ENCODE measurements around the gene HSPA14.

Gene HSPA14

GRCh38 chr10:14826076-14826829 is 11.9 kb upstream of the HSPA14 start:
- no peak for TF ChIP-seq CTCF (IDR thresholded peaks at IDR 0.05; ENCODE audit: low read depth, low read length)
- no peaks in the 10 kb centered on the region for H3K9me3 ChIP-seq (ENCODE audit: insufficient read depth, low read length)
- H3K27me3 ChIP-seq (ENCODE audit: low read depth, low read length), result no peaks in the 10 kb centered on the region
- H3K4me3 ChIP-seq (ENCODE audit: low read length), result no peak overlapping the region
- H4K20me1 ChIP-seq (ENCODE audit: insufficient read depth, low read length), result no peaks in the 10 kb centered on the region
- no peak overlapping the region for H3K4me2 ChIP-seq (ENCODE audit: low read length)
- no peak overlapping the region for H2AFZ ChIP-seq (ENCODE audit: low read depth, low read length)
- no peaks in the 10 kb centered on the region for H3K79me2 ChIP-seq (ENCODE audit: low read length)
- no peak overlapping the region for H3K9ac ChIP-seq (ENCODE audit: low read length)
- no peak overlapping the region for H3K27ac ChIP-seq (ENCODE audit: low read length)
- no peaks in the 10 kb centered on the region for H3K36me3 ChIP-seq (replicated peaks; ENCODE audit: low read depth, low read length)
- peaks cover 11% of the 10 kb centered on the region for H3K4me1 ChIP-seq (ENCODE audit: low read length)

GRCh38 chr10:14833106-14833505 is 5.0 kb upstream of the HSPA14 start:
- no peak overlapping the region for H3K9ac ChIP-seq (ENCODE audit: low read length)
- H3K4me3 ChIP-seq (ENCODE audit: low read length), result no peak overlapping the region
- no peaks in the 10 kb centered on the region for H3K27me3 ChIP-seq (ENCODE audit: low read depth, low read length)
- no peaks in the 10 kb centered on the region for H4K20me1 ChIP-seq (ENCODE audit: insufficient read depth, low read length)
- H3K36me3 ChIP-seq (replicated peaks; ENCODE audit: low read depth, low read length), result no peaks in the 10 kb centered on the region
- H3K79me2 ChIP-seq (ENCODE audit: low read length), result peaks cover under 1% of the 10 kb centered on the region
- TF ChIP-seq CTCF (IDR thresholded peaks at IDR 0.05; ENCODE audit: low read depth, low read length) (no peak), EZH2phosphoT487 (IDR thresholded peaks at IDR 0.05; ENCODE audit: low read depth) (no peak)
- H3K9me3 ChIP-seq (ENCODE audit: insufficient read depth, low read length), result no peaks in the 10 kb centered on the region
- H3K4me2 ChIP-seq (ENCODE audit: low read length), result no peak overlapping the region
- no peak overlapping the region for H2AFZ ChIP-seq (ENCODE audit: low read depth, low read length)
- no peak overlapping the region for H3K27ac ChIP-seq (ENCODE audit: low read length)
- peaks cover 16% of the 10 kb centered on the region for H3K4me1 ChIP-seq (ENCODE audit: low read length)

GRCh38 chr10:14836208-14836607 is 1.9 kb upstream of the HSPA14 start:
- Histone ChIP-seq H3K9ac (ENCODE audit: low read length) (no peak overlapping the region), H3K9me3 (ENCODE audit: insufficient read depth, low read length) (no peaks in the 10 kb centered on the region), H3K27ac (ENCODE audit: low read length) (no peak overlapping the region), H3K79me2 (ENCODE audit: low read length) (peaks cover 27% of the 10 kb centered on the region), H3K27me3 (ENCODE audit: low read depth, low read length) (no peaks in the 10 kb centered on the region), H3K36me3 (replicated peaks; ENCODE audit: low read depth, low read length) (peaks cover 7% of the 10 kb centered on the region), H2AFZ (ENCODE audit: low read depth, low read length) (no peak overlapping the region), H3K4me1 (ENCODE audit: low read length) (peaks cover 9% of the 10 kb centered on the region), H3K4me3 (ENCODE audit: low read length) (no peak overlapping the region), H4K20me1 (ENCODE audit: insufficient read depth, low read length) (0 out of 2 replicates have a peak, but pooled peaks cover 4% of the 10 kb centered on the region), H3K4me2 (ENCODE audit: low read length) (no peak overlapping the region)
- TF ChIP-seq CTCF (IDR thresholded peaks at IDR 0.05; ENCODE audit: low read depth, low read length), result no peak
- TF ChIP-seq EZH2phosphoT487 (IDR thresholded peaks at IDR 0.05; ENCODE audit: low read depth), result no peak

GRCh38 chr10:14837003-14837756 is 926 bp upstream of the HSPA14 start:
- H3K4me3 ChIP-seq (ENCODE audit: low read length), result peak overlapping the region; percentile 95
- no peak for TF ChIP-seq CTCF (IDR thresholded peaks at IDR 0.05; ENCODE audit: low read depth, low read length)
- no peak for TF ChIP-seq EZH2phosphoT487 (IDR thresholded peaks at IDR 0.05; ENCODE audit: low read depth)
- peaks cover 32% of the 10 kb centered on the region for H3K79me2 ChIP-seq (ENCODE audit: low read length)
- H3K4me1 ChIP-seq (ENCODE audit: low read length), result peaks cover 9% of the 10 kb centered on the region
- H3K4me2 ChIP-seq (ENCODE audit: low read length), result peak overlapping the region; percentile 80
- peak overlapping the region; percentile 87 for H2AFZ ChIP-seq (ENCODE audit: low read depth, low read length)
- no peak overlapping the region for H3K27ac ChIP-seq (ENCODE audit: low read length)
- 0 out of 2 replicates have a peak, but pooled peaks cover 4% of the 10 kb centered on the region for H4K20me1 ChIP-seq (ENCODE audit: insufficient read depth, low read length)
- peaks cover 15% of the 10 kb centered on the region for H3K36me3 ChIP-seq (replicated peaks; ENCODE audit: low read depth, low read length)
- H3K9ac ChIP-seq (ENCODE audit: low read length), result peak overlapping the region; percentile 66
- no peaks in the 10 kb centered on the region for H3K27me3 ChIP-seq (ENCODE audit: low read depth, low read length)
- H3K9me3 ChIP-seq (ENCODE audit: insufficient read depth, low read length), result no peaks in the 10 kb centered on the region

Data from OCI-LY3 (cell line).